PC-3 (cell line): ENCODE data around the gene ADGRL3.

ENCODE experiments used
- EZH2 ChIP-seq: fragments of 300-600 bp; sonication (generic); IDR thresholded peaks from one replicate; pipeline ENCODE4 v1.6.1; 2017; ENCODE audit warnings: antibody characterized with exemption, mild to moderate bottlenecking, low read length; ENCODE audit not compliant: unreplicated experiment
- EZH2phosphoT487 ChIP-seq: fragments of 300-600 bp; sonication (generic); IDR thresholded peaks from 2 replicates; pipeline ENCODE4 v1.6.1; 2018; ENCODE audit warnings: mild to moderate bottlenecking, antibody characterized with exemption, low read length, borderline replicate concordance
- TF ChIP-seq, protein P1 (sequence below): fragments of 300-600 bp; sonication (generic); conservative IDR thresholded peaks from 2 replicates; pipeline ENCODE4 v1.5.1; 2017; ENCODE audit warnings: antibody characterized with exemption, low read depth, mild to moderate bottlenecking, low read length

DNA sequence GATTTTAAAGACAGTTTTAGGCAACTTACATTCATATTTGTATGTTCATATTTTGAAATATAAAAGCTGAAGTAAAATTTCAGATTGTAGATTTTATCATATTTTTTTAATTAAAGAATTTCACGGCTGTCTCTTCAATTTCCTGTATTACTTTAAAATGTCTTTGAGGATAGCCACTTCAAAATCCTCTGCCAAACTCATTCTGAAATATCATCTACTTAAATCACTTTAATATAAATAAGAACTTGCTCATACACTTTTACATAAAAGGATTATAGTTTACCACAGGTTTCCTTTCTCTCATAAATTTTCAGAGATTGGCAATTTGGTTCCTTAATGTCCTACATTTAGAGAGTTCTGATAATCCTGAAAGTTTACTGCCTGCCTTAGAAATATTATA lies 478.2 kb downstream of the ADGRL3 start:
- TF ChIP-seq, protein P1, sequence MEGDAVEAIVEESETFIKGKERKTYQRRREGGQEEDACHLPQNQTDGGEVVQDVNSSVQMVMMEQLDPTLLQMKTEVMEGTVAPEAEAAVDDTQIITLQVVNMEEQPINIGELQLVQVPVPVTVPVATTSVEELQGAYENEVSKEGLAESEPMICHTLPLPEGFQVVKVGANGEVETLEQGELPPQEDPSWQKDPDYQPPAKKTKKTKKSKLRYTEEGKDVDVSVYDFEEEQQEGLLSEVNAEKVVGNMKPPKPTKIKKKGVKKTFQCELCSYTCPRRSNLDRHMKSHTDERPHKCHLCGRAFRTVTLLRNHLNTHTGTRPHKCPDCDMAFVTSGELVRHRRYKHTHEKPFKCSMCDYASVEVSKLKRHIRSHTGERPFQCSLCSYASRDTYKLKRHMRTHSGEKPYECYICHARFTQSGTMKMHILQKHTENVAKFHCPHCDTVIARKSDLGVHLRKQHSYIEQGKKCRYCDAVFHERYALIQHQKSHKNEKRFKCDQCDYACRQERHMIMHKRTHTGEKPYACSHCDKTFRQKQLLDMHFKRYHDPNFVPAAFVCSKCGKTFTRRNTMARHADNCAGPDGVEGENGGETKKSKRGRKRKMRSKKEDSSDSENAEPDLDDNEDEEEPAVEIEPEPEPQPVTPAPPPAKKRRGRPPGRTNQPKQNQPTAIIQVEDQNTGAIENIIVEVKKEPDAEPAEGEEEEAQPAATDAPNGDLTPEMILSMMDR = no peak
- TF ChIP-seq EZH2 = no peak
- no peak for TF ChIP-seq EZH2phosphoT487
